ENCODE measurements around the gene HS1BP3.

- TF ChIP-seq, protein P1, sequence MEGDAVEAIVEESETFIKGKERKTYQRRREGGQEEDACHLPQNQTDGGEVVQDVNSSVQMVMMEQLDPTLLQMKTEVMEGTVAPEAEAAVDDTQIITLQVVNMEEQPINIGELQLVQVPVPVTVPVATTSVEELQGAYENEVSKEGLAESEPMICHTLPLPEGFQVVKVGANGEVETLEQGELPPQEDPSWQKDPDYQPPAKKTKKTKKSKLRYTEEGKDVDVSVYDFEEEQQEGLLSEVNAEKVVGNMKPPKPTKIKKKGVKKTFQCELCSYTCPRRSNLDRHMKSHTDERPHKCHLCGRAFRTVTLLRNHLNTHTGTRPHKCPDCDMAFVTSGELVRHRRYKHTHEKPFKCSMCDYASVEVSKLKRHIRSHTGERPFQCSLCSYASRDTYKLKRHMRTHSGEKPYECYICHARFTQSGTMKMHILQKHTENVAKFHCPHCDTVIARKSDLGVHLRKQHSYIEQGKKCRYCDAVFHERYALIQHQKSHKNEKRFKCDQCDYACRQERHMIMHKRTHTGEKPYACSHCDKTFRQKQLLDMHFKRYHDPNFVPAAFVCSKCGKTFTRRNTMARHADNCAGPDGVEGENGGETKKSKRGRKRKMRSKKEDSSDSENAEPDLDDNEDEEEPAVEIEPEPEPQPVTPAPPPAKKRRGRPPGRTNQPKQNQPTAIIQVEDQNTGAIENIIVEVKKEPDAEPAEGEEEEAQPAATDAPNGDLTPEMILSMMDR (IDR thresholded peaks at IDR 0.05): no peak
- no peak for TF ChIP-seq POLR2A (IDR thresholded peaks at IDR 0.05)
Observed at GRCh38 chr2:20585710-20586594, 64.9 kb downstream of the HS1BP3 start.
